LNCAP (cell line): ENCODE measurements around the gene CHP2.

Experiments used
- CTCF ChIP-seq: fragments of 450-650 bp; IDR thresholded peaks from 2 replicates; pipeline ENCODE4 v1.5.1; 2017; ENCODE audit warnings: mild to moderate bottlenecking

CHP2 gene

GRCh38 chr16:23739516-23739915 is 15.3 kb upstream of the CHP2 start:
- no peak for TF ChIP-seq CTCF

GRCh38 chr16:23741675-23742303 is 13.0 kb upstream of the CHP2 start:
- no peak for TF ChIP-seq CTCF

GRCh38 chr16:23742766-23743165 is 12.1 kb upstream of the CHP2 start:
- TF ChIP-seq CTCF, result no peak

GRCh38 chr16:23745263-23745662 is 9.6 kb upstream of the CHP2 start:
- no peak for TF ChIP-seq CTCF

GRCh38 chr16:23748630-23749029 is 6.2 kb upstream of the CHP2 start:
- TF ChIP-seq CTCF, result no peak

GRCh38 chr16:23753908-23754593 is 775 bp upstream of the CHP2 start:
- no peak for TF ChIP-seq CTCF

- no peak for TF ChIP-seq CTCF
Observed at GRCh38 chr16:23755484-23755809, 621 bp downstream of the CHP2 start.

GRCh38 chr16:23757116-23757515 is 2.3 kb downstream of the CHP2 start:
- TF ChIP-seq CTCF, result no peak
